ENCODE results near the gene GRIP1. TPM values are rescaled to one million over a fixed set of nuclear protein-coding genes. Genes with fewer than 3 reads are reported as not detected.

GRIP1 gene
- total and polyA plus RNA-seq, 10 of the 15 experiments (the other 5 are each of a cell fraction or from before 2014, with no cell fraction given): 0.05 to 0.85 (median 0.50) TPM; not detected in 7

GRCh38 chr12:66598608-66599007 lies 80.3 kb downstream of the GRIP1 start (continued):
- TF ChIP-seq, protein P1, sequence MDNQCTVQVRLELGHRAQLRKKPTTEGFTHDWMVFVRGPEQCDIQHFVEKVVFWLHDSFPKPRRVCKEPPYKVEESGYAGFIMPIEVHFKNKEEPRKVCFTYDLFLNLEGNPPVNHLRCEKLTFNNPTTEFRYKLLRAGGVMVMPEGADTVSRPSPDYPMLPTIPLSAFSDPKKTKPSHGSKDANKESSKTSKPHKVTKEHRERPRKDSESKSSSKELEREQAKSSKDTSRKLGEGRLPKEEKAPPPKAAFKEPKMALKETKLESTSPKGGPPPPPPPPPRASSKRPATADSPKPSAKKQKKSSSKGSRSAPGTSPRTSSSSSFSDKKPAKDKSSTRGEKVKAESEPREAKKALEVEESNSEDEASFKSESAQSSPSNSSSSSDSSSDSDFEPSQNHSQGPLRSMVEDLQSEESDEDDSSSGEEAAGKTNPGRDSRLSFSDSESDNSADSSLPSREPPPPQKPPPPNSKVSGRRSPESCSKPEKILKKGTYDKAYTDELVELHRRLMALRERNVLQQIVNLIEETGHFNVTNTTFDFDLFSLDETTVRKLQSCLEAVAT (IDR thresholded peaks at IDR 0.05): no peak
- TF ChIP-seq, protein P2, sequence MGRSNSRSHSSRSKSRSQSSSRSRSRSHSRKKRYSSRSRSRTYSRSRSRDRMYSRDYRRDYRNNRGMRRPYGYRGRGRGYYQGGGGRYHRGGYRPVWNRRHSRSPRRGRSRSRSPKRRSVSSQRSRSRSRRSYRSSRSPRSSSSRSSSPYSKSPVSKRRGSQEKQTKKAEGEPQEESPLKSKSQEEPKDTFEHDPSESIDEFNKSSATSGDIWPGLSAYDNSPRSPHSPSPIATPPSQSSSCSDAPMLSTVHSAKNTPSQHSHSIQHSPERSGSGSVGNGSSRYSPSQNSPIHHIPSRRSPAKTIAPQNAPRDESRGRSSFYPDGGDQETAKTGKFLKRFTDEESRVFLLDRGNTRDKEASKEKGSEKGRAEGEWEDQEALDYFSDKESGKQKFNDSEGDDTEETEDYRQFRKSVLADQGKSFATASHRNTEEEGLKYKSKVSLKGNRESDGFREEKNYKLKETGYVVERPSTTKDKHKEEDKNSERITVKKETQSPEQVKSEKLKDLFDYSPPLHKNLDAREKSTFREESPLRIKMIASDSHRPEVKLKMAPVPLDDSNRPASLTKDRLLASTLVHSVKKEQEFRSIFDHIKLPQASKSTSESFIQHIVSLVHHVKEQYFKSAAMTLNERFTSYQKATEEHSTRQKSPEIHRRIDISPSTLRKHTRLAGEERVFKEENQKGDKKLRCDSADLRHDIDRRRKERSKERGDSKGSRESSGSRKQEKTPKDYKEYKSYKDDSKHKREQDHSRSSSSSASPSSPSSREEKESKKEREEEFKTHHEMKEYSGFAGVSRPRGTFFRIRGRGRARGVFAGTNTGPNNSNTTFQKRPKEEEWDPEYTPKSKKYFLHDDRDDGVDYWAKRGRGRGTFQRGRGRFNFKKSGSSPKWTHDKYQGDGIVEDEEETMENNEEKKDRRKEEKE (IDR thresholded peaks at IDR 0.05): no peak

- H3K4me2 ChIP-seq (ENCODE audit: control insufficient read depth, insufficient read depth): no peak overlapping the region
- H3K9me3 ChIP-seq (replicated peaks; ENCODE audit: control insufficient read depth, insufficient read depth, low read length): no peaks in the 10 kb centered on the region; the same call in 2 of the 3 replicates
- no peaks in the 10 kb centered on the region for H3K4me1 ChIP-seq (ENCODE audit: control insufficient read depth, insufficient read depth, low read length)
- FAIRE-seq: no peak
- 39% methylated on average over 4 of the region's 4 CpGs for WGBS (ENCODE audit: insufficient coverage, insufficient replicate concordance, low lambda C conversion rate, missing lambda C conversion rate)
- POLR2A ChIA-PET: no interaction called here
- H3K36me3 ChIP-seq (ENCODE audit: control insufficient read depth in 2 of 2, insufficient read depth in 2 of 2, low read length in 1 of 2): no peaks in the 10 kb centered on the region; a peak in 1 of 4 replicates
- H3K79me2 ChIP-seq (ENCODE audit: control insufficient read depth, insufficient read depth, low read length): no peaks in the 10 kb centered on the region
- H2AFZ ChIP-seq (ENCODE audit: control insufficient read depth, low read depth, low read length): no peak overlapping the region
- CTCF ChIA-PET: interaction anchor here (1.0 kb wide), 1 partner anchor 80 kb away, joined by 3 read pairs; the partner anchor contains the start of gene GRIP1
- H3K27me3 ChIP-seq (replicated peaks in 1 of 2; ENCODE audit: control insufficient read depth in 2 of 2, insufficient read depth in 2 of 2, low read length in 1 of 2): no peaks in the 10 kb centered on the region; a peak in 1 of 4 replicates
- BruUV-seq (replicated peaks): no TSS peak
- no peaks in the 10 kb centered on the region for H4K20me1 ChIP-seq (ENCODE audit: control insufficient read depth, insufficient read depth)
- no peak overlapping the region for H3K9ac ChIP-seq (ENCODE audit: control insufficient read depth, insufficient read depth, low read length)
- in situ Hi-C loops (cut with MboI) (no loop called here), intact Hi-C loops (cut with micrococcal nuclease; ENCODE audit: unreplicated experiment) (no loop called here)
- RAD21 ChIA-PET (ENCODE audit: unreplicated experiment): no interaction called here
- DNase-seq (ENCODE audit: low read depth, low spot score): no peak
- H3K4me3 ChIP-seq: no peak overlapping the region
- no peak for ATAC-seq
- SMC1A ChIA-PET (ENCODE audit: uncharacterized antibody, unreplicated experiment): no interaction called here
- H3K27ac ChIP-seq (ENCODE audit: control insufficient read depth, insufficient read depth): no peak overlapping the region
- TF ChIP-seq MTA2 (IDR thresholded peaks at IDR 0.05; ENCODE audit: low read depth) (no peak), MYC (IDR thresholded peaks at IDR 0.05; ENCODE audit: insufficient read depth, insufficient read length, insufficient replicate concordance, low read length, severe bottlenecking) (no peak), MTA3 (IDR thresholded peaks at IDR 0.05; ENCODE audit: borderline replicate concordance, low read length) (no peak), FOXM1 (IDR thresholded peaks at IDR 0.05; ENCODE audit: low read depth, low read length) (no peak), YBX1 (IDR thresholded peaks at IDR 0.05) (no peak), KAT2A (conservative IDR thresholded peaks at IDR 0.05; ENCODE audit: control insufficient read depth, low read depth, low read length) (no peak), SUPT20H (IDR thresholded peaks at IDR 0.05; ENCODE audit: borderline replicate concordance, control insufficient read depth, low read depth, low read length) (no peak), HCFC1 (IDR thresholded peaks at IDR 0.05; ENCODE audit: low read length) (no peak), REST (IDR thresholded peaks at IDR 0.05; ENCODE audit: low read depth, low read length) (no peak), MXI1 (IDR thresholded peaks at IDR 0.05; ENCODE audit: low read depth, low read length) (no peak)
Observed at GRCh38 chr12:66598079-66598478, 80.8 kb downstream of the GRIP1 start.

All from GM12878 (cell line).